ENCODE data around the gene LAMC1.

DNA sequence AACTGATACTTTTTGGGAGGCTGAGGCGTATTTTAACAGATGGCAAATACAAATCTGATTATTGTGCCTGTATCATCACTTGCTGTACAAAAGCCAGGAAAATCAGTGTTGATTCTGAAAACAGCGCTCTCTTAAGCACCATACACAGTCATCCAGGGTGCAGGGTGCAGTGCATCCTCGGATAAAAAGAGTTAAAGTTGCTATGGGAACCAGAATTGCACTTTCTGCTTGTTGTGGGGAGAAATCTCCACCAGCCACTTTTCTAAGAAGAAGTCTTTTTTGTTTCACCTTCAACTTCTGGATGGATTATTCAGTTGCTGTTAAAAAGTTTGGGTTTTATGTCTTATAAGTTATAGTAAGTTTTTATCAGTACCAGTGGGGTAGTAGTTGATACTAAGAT lies 3.8 kb downstream of the LAMC1 start:
- TF ChIP-seq, protein P1, sequence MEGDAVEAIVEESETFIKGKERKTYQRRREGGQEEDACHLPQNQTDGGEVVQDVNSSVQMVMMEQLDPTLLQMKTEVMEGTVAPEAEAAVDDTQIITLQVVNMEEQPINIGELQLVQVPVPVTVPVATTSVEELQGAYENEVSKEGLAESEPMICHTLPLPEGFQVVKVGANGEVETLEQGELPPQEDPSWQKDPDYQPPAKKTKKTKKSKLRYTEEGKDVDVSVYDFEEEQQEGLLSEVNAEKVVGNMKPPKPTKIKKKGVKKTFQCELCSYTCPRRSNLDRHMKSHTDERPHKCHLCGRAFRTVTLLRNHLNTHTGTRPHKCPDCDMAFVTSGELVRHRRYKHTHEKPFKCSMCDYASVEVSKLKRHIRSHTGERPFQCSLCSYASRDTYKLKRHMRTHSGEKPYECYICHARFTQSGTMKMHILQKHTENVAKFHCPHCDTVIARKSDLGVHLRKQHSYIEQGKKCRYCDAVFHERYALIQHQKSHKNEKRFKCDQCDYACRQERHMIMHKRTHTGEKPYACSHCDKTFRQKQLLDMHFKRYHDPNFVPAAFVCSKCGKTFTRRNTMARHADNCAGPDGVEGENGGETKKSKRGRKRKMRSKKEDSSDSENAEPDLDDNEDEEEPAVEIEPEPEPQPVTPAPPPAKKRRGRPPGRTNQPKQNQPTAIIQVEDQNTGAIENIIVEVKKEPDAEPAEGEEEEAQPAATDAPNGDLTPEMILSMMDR (tag by site-specific recombination; IDR thresholded peaks at IDR 0.05), result no peak
- TF ChIP-seq YY1 (tag by site-specific recombination; IDR thresholded peaks at IDR 0.05) (no peak), KLF8 (tag by site-specific recombination; IDR thresholded peaks at IDR 0.05) (no peak), ZNF776 (tag by site-specific recombination; IDR thresholded peaks at IDR 0.05; ENCODE audit: borderline replicate concordance) (no peak)
- TF ChIP-seq, protein P2, sequence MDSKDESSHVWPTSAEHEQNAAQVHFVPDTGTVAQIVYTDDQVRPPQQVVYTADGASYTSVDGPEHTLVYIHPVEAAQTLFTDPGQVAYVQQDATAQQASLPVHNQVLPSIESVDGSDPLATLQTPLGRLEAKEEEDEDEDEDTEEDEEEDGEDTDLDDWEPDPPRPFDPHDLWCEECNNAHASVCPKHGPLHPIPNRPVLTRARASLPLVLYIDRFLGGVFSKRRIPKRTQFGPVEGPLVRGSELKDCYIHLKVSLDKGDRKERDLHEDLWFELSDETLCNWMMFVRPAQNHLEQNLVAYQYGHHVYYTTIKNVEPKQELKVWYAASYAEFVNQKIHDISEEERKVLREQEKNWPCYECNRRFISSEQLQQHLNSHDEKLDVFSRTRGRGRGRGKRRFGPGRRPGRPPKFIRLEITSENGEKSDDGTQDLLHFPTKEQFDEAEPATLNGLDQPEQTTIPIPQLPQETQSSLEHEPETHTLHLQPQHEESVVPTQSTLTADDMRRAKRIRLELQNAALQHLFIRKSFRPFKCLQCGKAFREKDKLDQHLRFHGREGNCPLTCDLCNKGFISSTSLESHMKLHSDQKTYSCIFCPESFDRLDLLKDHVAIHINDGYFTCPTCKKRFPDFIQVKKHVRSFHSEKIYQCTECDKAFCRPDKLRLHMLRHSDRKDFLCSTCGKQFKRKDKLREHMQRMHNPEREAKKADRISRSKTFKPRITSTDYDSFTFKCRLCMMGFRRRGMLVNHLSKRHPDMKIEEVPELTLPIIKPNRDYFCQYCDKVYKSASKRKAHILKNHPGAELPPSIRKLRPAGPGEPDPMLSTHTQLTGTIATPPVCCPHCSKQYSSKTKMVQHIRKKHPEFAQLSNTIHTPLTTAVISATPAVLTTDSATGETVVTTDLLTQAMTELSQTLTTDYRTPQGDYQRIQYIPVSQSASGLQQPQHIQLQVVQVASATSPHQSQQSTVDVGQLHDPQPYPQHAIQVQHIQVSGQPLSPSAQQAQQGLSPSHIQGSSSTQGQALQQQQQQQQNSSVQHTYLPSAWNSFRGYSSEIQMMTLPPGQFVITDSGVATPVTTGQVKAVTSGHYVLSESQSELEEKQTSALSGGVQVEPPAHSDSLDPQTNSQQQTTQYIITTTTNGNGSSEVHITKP (tag by site-specific recombination; IDR thresholded peaks at IDR 0.05), result no peak
- TF ChIP-seq, protein P3, sequence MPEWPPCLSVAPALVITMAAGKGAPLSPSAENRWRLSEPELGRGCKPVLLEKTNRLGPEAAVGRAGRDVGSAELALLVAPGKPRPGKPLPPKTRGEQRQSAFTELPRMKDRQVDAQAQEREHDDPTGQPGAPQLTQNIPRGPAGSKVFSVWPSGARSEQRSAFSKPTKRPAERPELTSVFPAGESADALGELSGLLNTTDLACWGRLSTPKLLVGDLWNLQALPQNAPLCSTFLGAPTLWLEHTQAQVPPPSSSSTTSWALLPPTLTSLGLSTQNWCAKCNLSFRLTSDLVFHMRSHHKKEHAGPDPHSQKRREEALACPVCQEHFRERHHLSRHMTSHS (tag by site-specific recombination; IDR thresholded peaks at IDR 0.05), result no peak

All from HEK293 (cell line).